Neutrophil (primary cell): ENCODE measurements around the gene DAAM2.

ENCODE experiments used
- H3K27ac ChIP-seq: fragments of 200-600 bp; sonication (generic); 2 replicates; pipeline ENCODE4 v1.5.1; 2016; ENCODE audit warnings: mild to moderate bottlenecking, moderate library complexity
- H3K27me3 ChIP-seq: fragments of 200-600 bp; sonication (generic); 2 replicates; pipeline ENCODE4 v1.6.0; 2016; ENCODE audit warnings: mild to moderate bottlenecking
- H3K36me3 ChIP-seq: fragments of 200-600 bp; sonication (generic); 2 replicates; pipeline ENCODE4 v1.5.1; 2017
- H3K4me1 ChIP-seq, 2 experiments: fragments of 200-600 bp in 1 of 2; sonication (generic) in 1 of 2; 1 replicate in 1 of 2; 2 replicates in 1 of 2; pipeline versions ENCODE4 v1.5.1 to v1.6.1; 2013 to 2016; ENCODE audit warnings: low read depth in 1 of 2, low read length in 1 of 2, mild to moderate bottlenecking in 1 of 2, moderate library complexity in 1 of 2; ENCODE audit not compliant: control insufficient read depth in 1 of 2, insufficient read depth in 1 of 2
- H3K4me3 ChIP-seq, 2 experiments: fragments of 200-600 bp in 1 of 2; sonication (generic) in 1 of 2; 1 replicate in 1 of 2; 2 replicates in 1 of 2; pipeline ENCODE4 v1.5.1; 2013 to 2016; ENCODE audit warnings: low read depth in 1 of 2, low read length in 1 of 2, mild to moderate bottlenecking in 1 of 2, moderate library complexity in 1 of 2
- H3K9me3 ChIP-seq: fragments of 200-600 bp; sonication (generic); 2 replicates; pipeline ENCODE4 v1.5.1; 2016
- TF ChIP-seq, protein P1 (sequence below): fragments of 200-600 bp; sonication (generic); IDR thresholded peaks from 2 replicates; pipeline ENCODE4 v1.5.1; 2016; ENCODE audit warnings: antibody characterized with exemption

The DAAM2 gene

DNA sequence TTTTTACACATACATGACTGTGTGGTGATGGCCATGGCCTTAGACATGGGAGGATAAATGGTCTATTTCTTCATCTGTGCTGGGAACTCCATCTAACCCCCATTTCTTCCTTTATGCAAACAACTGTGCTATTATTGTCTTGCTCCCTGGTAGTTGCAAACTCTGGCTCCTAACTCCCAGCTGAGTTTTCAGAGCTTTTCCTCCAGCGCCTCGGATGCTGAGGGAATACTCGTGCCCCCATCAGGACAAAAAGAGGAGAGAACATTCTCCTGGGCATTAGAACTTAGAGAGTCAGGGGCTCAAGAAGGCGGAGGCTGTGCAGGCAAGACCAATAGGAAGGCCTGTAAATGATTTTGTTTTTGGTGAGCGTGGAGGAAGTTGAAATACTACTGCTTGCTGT lies 2.1 kb downstream of the DAAM2 start:
- no peaks in the 10 kb centered on the region for H3K9me3 ChIP-seq
- no peak overlapping the region for H3K4me3 ChIP-seq
- no peak overlapping the region for H3K27ac ChIP-seq
- no peaks in the 10 kb centered on the region for H3K36me3 ChIP-seq
- H3K4me1 ChIP-seq, result peaks cover 10 to 12% of the 10 kb centered on the region in 2 experiments
- H3K27me3 ChIP-seq, result peaks cover 92% of the 10 kb centered on the region
- TF ChIP-seq, protein P1, sequence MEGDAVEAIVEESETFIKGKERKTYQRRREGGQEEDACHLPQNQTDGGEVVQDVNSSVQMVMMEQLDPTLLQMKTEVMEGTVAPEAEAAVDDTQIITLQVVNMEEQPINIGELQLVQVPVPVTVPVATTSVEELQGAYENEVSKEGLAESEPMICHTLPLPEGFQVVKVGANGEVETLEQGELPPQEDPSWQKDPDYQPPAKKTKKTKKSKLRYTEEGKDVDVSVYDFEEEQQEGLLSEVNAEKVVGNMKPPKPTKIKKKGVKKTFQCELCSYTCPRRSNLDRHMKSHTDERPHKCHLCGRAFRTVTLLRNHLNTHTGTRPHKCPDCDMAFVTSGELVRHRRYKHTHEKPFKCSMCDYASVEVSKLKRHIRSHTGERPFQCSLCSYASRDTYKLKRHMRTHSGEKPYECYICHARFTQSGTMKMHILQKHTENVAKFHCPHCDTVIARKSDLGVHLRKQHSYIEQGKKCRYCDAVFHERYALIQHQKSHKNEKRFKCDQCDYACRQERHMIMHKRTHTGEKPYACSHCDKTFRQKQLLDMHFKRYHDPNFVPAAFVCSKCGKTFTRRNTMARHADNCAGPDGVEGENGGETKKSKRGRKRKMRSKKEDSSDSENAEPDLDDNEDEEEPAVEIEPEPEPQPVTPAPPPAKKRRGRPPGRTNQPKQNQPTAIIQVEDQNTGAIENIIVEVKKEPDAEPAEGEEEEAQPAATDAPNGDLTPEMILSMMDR, result no peak

DNA sequence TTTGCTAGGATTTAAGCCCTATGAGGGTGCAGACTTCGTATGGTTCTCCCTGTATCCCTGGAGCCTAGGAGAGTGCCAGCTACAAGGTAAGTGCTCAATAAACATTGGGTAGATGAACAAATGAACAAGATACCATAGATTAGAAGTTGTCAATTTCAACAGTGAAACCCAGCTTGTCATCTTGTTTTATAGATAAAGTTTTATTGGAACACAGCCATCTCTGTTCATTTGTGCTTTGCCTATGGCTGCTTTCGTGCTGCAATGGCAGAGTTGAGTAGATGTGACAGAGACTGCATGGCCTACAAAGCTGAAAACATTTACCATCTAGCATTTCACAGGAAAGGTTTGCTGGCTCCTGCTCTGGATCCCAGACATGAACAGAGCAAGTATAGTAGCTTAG lies 5.6 kb downstream of the DAAM2 start:
- Histone ChIP-seq H3K27ac (no peak overlapping the region), H3K36me3 (no peaks in the 10 kb centered on the region), H3K4me3 (no peak overlapping the region), H3K9me3 (no peaks in the 10 kb centered on the region), H3K4me1 (peaks cover 0 to 2% of the 10 kb centered on the region in 2 experiments), H3K27me3 (peaks cover 92% of the 10 kb centered on the region)
- TF ChIP-seq, protein P1, result no peak

DNA sequence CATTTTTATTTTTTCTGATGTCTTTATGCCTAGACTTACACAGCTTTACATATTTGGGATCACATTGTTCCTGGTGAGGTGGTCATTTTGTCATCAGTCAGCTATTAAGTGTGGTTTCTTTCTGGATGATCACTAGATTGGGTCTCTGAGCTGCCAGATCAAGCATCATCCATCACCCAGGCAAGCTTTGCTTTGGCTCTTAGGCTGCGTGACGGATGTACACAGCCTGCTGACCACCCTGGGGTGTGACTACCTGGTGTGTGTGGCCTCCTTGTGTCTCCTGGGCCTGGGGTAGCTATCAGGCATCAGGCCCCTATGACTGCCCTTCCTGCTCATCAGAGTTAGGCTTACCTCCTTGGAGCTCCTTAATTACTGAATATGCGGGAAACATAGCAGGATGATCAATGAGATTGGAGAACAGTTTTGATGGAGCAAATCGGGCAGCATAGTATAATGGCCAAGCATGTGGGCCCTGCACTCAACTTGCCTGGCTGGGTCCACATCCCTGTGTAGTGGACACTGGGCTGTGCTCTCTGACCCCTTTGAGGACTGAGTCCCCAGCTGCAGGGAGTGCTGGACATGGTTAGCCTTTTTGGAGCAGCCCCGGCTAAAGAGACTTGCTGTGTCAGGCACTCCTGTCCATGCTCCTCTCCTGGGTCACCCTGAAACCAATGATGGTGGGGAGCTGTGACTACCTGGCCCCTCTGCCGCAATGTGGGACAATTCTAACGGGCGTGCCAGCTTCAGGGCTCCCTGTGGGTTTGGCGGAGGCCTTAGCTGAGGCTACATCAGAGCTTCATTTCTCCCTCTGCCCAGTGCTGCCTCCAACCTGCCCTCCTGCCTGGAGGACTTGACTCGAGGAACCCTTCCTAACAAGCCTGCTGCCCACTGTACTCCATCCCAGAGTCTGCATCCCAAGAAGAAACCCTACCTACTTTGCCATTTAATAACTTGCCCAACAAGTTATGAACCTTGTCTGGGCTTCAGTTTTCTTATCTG lies 8.2 kb downstream of the DAAM2 start:
- Histone ChIP-seq H3K27ac (no peak overlapping the region), H3K4me1 (peaks cover 6 to 7% of the 10 kb centered on the region in 2 experiments), H3K27me3 (peaks cover 91% of the 10 kb centered on the region), H3K36me3 (no peaks in the 10 kb centered on the region), H3K4me3 (no peak overlapping the region), H3K9me3 (no peaks in the 10 kb centered on the region)
- TF ChIP-seq, protein P1, result no peak

DNA sequence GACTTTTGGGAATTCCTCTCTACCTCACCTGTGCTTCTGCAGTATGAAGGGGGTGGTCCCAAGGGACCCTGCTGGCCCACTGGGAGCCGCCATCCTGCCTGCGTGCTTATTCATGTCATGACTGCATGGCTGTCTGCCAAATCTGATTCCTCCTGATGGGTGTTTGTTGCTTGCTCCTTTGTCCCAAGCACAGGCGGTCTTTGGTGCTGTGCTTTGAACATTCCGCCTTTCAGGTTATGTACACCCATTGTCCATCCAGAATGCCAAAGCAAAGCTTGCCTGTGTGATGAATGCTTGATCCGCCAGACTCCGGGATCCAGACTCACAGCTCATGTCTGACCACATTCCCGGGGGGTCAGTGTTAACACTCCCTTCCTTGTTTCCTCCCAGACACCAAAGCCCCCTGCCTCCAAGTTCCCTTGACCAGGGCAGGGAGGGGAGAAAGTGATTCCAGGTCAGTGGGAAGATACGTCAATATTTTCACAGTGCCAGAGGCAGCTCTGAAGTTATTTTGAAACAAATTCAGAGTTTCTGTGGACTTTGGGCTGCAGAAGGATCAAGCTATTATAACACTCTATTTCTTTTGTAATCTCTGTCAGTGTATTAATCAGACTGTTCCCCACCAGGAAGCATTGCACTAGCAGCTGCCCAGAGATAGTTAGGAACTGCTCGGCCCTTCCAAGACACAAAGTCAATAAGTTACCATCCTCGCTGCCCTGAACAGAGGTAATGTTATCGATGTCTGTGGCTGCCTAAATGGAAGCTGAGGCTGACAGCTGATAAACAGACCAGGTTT lies 9.5 kb downstream of the DAAM2 start:
- Histone ChIP-seq H3K27ac (no peak overlapping the region), H3K9me3 (no peaks in the 10 kb centered on the region), H3K27me3 (peaks cover 90% of the 10 kb centered on the region), H3K4me3 (no peak overlapping the region), H3K36me3 (no peaks in the 10 kb centered on the region), H3K4me1 (peaks cover 6 to 7% of the 10 kb centered on the region in 2 experiments)
- TF ChIP-seq, protein P1, result no peak

DNA sequence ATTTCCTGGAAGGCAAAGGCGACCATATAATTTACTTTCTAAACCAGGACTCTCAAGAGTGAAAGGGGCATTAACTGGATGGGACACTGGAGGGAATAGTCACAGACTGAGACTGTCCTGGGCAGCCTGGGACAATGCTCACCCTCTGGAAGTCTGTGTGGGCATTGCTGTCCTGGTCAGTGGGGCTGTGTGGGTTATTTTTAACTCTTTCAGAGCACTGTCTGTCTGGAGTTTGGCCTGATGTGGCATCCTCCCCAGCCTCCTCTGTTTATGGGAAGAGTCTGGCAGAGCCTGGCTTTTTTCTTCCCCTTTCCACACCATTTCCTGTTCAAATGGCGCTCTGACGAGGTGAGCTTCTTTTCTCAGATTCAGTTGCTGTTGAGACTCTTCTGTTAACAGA lies 11.7 kb downstream of the DAAM2 start:
- Histone ChIP-seq H3K27ac (no peak overlapping the region), H3K4me1 (peaks cover 6 to 7% of the 10 kb centered on the region in 2 experiments), H3K36me3 (no peaks in the 10 kb centered on the region)

More for the DNA sequence above, 11.7 kb downstream of the DAAM2 start:
- TF ChIP-seq, protein P1, result no peak
- H3K9me3 ChIP-seq, result no peaks in the 10 kb centered on the region
- no peak overlapping the region for H3K4me3 ChIP-seq
- H3K27me3 ChIP-seq, result peaks cover 87% of the 10 kb centered on the region
